HEK293 (cell line): ENCODE results near the gene KCNQ4.

Source experiments
- CTCF ChIA-PET: fragments of 350-600 bp; formaldehyde crosslinking; extraction: SDS; loops from one replicate; lab custom pipeline; 2021; ENCODE audit warnings: antibody characterized with exemption; lab: Yijun Ruan, JAX
- POLR2A ChIA-PET: fragments of 300-600 bp; formaldehyde crosslinking; extraction: SDS; loops from one replicate; lab custom pipeline; 2020; ENCODE audit warnings: antibody characterized with exemption, inconsistent platforms; lab: Yijun Ruan, JAX
- H3K27ac ChIP-seq: fragments of 200-500 bp; sonication (Bioruptor generic); 2 replicates; pipeline ENCODE4 v1.5.1; 2014; ENCODE audit warnings: low read depth, low read length, control low read depth, inconsistent platforms; ENCODE audit errors: extremely low read depth
- H3K36me3 ChIP-seq, 2 experiments: fragments of 200-500 bp in 1 of 2; sonication (Bioruptor generic) in 1 of 2; 1 replicate in 1 of 2; 2 replicates in 1 of 2; pipeline ENCODE4 v1.5.1; 2014 to 2017; ENCODE audit warnings: inconsistent platforms in 2 of 2, low read length in 2 of 2; ENCODE audit not compliant: control insufficient read depth in 2 of 2, insufficient read depth in 1 of 2
- H3K4me1 ChIP-seq: fragments of 200-500 bp; sonication (Bioruptor generic); 2 replicates; pipeline ENCODE4 v1.5.1; 2014; ENCODE audit warnings: mild to moderate bottlenecking, low read length, inconsistent platforms; ENCODE audit not compliant: control insufficient read depth, insufficient read depth
- H3K4me3 ChIP-seq: 2 replicates; pipeline ENCODE4 v1.5.1; 2011; ENCODE audit warnings: low read depth, mild to moderate bottlenecking, control low read depth, low read length, moderate library complexity
- H3K9me3 ChIP-seq: fragments of 200-500 bp; sonication (Bioruptor generic); 2 replicates; pipeline ENCODE4 v1.5.1; 2014; ENCODE audit warnings: low read depth, low read length, inconsistent platforms; ENCODE audit not compliant: control insufficient read depth, insufficient read depth
- EGR2 ChIP-seq: fragments of 450-650 bp; formaldehyde crosslinking; IDR thresholded peaks from 2 replicates; pipeline ENCODE4 v1.5.1; 2016; ENCODE audit warnings: low read depth, missing biosample characterization, missing genetic modification characterization
- HOXD13 ChIP-seq: sonication (generic); formaldehyde crosslinking; IDR thresholded peaks from 2 replicates; pipeline ENCODE4 v1.8.0; 2022; ENCODE audit warnings: missing genetic modification reagents, borderline replicate concordance
- MEIS1 ChIP-seq: sonication (generic); formaldehyde crosslinking; IDR thresholded peaks from 2 replicates; pipeline ENCODE4 v1.8.1; 2022; ENCODE audit warnings: missing genetic modification reagents, mild to moderate bottlenecking, borderline replicate concordance
- PRDM2 ChIP-seq: fragments of 450-650 bp; formaldehyde crosslinking; IDR thresholded peaks from 2 replicates; pipeline ENCODE4 v1.5.1; 2016; ENCODE audit warnings: missing biosample characterization, missing genetic modification characterization, borderline replicate concordance
- ZFHX2 ChIP-seq: fragments of 450-650 bp; formaldehyde crosslinking; conservative IDR thresholded peaks from 2 replicates; pipeline ENCODE4 v1.5.1; 2016; ENCODE audit warnings: missing biosample characterization, missing genetic modification characterization
- ZNF148 ChIP-seq: fragments of 450-650 bp; formaldehyde crosslinking; IDR thresholded peaks from 2 replicates; pipeline ENCODE4 v1.5.0; 2017; ENCODE audit warnings: missing biosample characterization, missing genetic modification characterization, borderline replicate concordance
- ZNF221 ChIP-seq: fragments of 450-650 bp; formaldehyde crosslinking; IDR thresholded peaks from 2 replicates; pipeline ENCODE4 v1.5.1; 2017; ENCODE audit warnings: missing biosample characterization, missing genetic modification characterization, borderline replicate concordance
- ZNF266 ChIP-seq: fragments of 450-650 bp; formaldehyde crosslinking; IDR thresholded peaks from 2 replicates; pipeline ENCODE4 v1.5.1; 2016; ENCODE audit warnings: missing biosample characterization, missing genetic modification characterization, low read depth
- ZNF274 ChIP-seq, 2 experiments: fragments of 200-500 bp in 1 of 2; fragments of 450-650 bp in 1 of 2; sonication (Bioruptor generic) in 1 of 2; formaldehyde crosslinking in 1 of 2; IDR thresholded peaks; 2 replicates each; pipeline versions ENCODE4 v1.5.1 to v1.6.1; 2014 to 2016; ENCODE audit warnings: borderline replicate concordance in 1 of 2, inconsistent platforms in 1 of 2, low read length in 1 of 2, missing biosample characterization in 1 of 2, missing genetic modification characterization in 1 of 2
- ZNF423 ChIP-seq: fragments of 450-650 bp; formaldehyde crosslinking; IDR thresholded peaks from 2 replicates; pipeline ENCODE4 v1.5.1; 2016; ENCODE audit warnings: missing biosample characterization, missing genetic modification characterization
- ZNF473 ChIP-seq: fragments of 450-650 bp; formaldehyde crosslinking; IDR thresholded peaks from 2 replicates; pipeline ENCODE4 v1.5.1; 2017; ENCODE audit warnings: missing biosample characterization, missing genetic modification characterization
- ZNF544 ChIP-seq: fragments of 450-650 bp; formaldehyde crosslinking; IDR thresholded peaks from 2 replicates; pipeline ENCODE4 v1.5.0; 2017; ENCODE audit warnings: missing biosample characterization, missing genetic modification characterization
- ZNF571 ChIP-seq: fragments of 450-650 bp; formaldehyde crosslinking; IDR thresholded peaks from 2 replicates; pipeline ENCODE4 v1.5.0; 2017; ENCODE audit warnings: missing biosample characterization, missing genetic modification characterization
- ZNF600 ChIP-seq: fragments of 450-650 bp; formaldehyde crosslinking; IDR thresholded peaks from 2 replicates; pipeline ENCODE4 v1.5.1; 2016; ENCODE audit warnings: missing biosample characterization, missing genetic modification characterization
- ZNF624 ChIP-seq: fragments of 450-650 bp; formaldehyde crosslinking; IDR thresholded peaks from 2 replicates; pipeline ENCODE4 v1.5.1; 2017; ENCODE audit warnings: missing biosample characterization, missing genetic modification characterization
- ZNF626 ChIP-seq: fragments of 450-650 bp; sonication (Bioruptor Pico); formaldehyde crosslinking; IDR thresholded peaks from 2 replicates; pipeline ENCODE4 v1.5.1; 2018; ENCODE audit warnings: missing biosample characterization, missing genetic modification characterization, inconsistent platforms
- ZNF701 ChIP-seq: fragments of 450-650 bp; formaldehyde crosslinking; IDR thresholded peaks from 2 replicates; pipeline ENCODE4 v1.5.1; 2016; ENCODE audit warnings: missing biosample characterization, missing genetic modification characterization
- ZNF785 ChIP-seq: fragments of 450-650 bp; formaldehyde crosslinking; IDR thresholded peaks from 2 replicates; pipeline ENCODE4 v1.5.1; 2016; ENCODE audit warnings: missing biosample characterization, missing genetic modification characterization
- ZNF843 ChIP-seq: fragments of 450-650 bp; formaldehyde crosslinking; IDR thresholded peaks from 2 replicates; pipeline ENCODE4 v1.5.1; 2016; ENCODE audit warnings: missing biosample characterization, missing genetic modification characterization

Gene KCNQ4

GRCh38 chr1:40830419-40830943 is 46.9 kb downstream of the KCNQ4 start:
- H3K4me3 ChIP-seq = no peak overlapping the region
- H3K36me3 ChIP-seq = no peaks in the 10 kb centered on the region
- no peaks in the 10 kb centered on the region for H3K9me3 ChIP-seq
- CTCF ChIA-PET = interaction anchor here (0.6 kb wide), 1 partner anchor 18 kb away, joined by 4 read pairs; no protein-coding TSS in a partner anchor
- TF ChIP-seq ZNF701 (tag by site-specific recombination) = no peak
- no peak for TF ChIP-seq ZNF785 (tag by site-specific recombination)
- TF ChIP-seq MEIS1 (CRISPR knock-in tag) = no peak
- no peak for TF ChIP-seq ZNF600
- TF ChIP-seq HOXD13 (CRISPR knock-in tag) = no peak
- peak; percentile 68 for TF ChIP-seq ZFHX2 (tag by site-specific recombination)
- TF ChIP-seq EGR2 = peak; percentile 75
- TF ChIP-seq ZNF843 (tag by site-specific recombination) = no peak
- no peak for TF ChIP-seq ZNF571 (tag by site-specific recombination)
- no peak for TF ChIP-seq ZNF148 (tag by site-specific recombination)
- no peaks in the 10 kb centered on the region for H3K4me1 ChIP-seq
- POLR2A ChIA-PET = interaction anchor here (0.6 kb wide), 1 partner anchor 1860 kb away, joined by 4 read pairs; no protein-coding TSS in a partner anchor
- H3K27ac ChIP-seq = no peak overlapping the region

- Histone ChIP-seq H3K4me1 (no peaks in the 10 kb centered on the region), H3K9me3 (no peaks in the 10 kb centered on the region), H3K36me3 (no peaks in the 10 kb centered on the region), H3K27ac (no peak overlapping the region), H3K4me3 (no peak overlapping the region)
- CTCF ChIA-PET = interaction anchor here (0.6 kb wide), 1 partner anchor 17 kb away, joined by 4 read pairs; no protein-coding TSS in a partner anchor
- no peak for TF ChIP-seq ZNF266 (tag by site-specific recombination)
- TF ChIP-seq HOXD13 (CRISPR knock-in tag) = no peak
- TF ChIP-seq ZNF423 (tag by site-specific recombination) = no peak
- TF ChIP-seq ZNF544 (tag by site-specific recombination) = no peak
- TF ChIP-seq MEIS1 (CRISPR knock-in tag) = no peak
- no peak for TF ChIP-seq ZNF626
- TF ChIP-seq PRDM2 (tag by site-specific recombination) = no peak
- TF ChIP-seq ZNF624 (tag by site-specific recombination) = no peak
- TF ChIP-seq ZNF600 = no peak
- no peak for TF ChIP-seq ZNF274 (IDR thresholded peaks at IDR 0.05; ENCODE audit: low read length)
- TF ChIP-seq ZNF274 (tag by site-specific recombination; IDR thresholded peaks at IDR 0.05; ENCODE audit: borderline replicate concordance) = no peak
- no peak for TF ChIP-seq ZNF473 (tag by site-specific recombination)
- no peak for TF ChIP-seq ZNF221
- POLR2A ChIA-PET = interaction anchor here (0.6 kb wide), 1 partner anchor 1861 kb away, joined by 4 read pairs; no protein-coding TSS in a partner anchor
These were observed 47.6 kb downstream of the KCNQ4 start for GRCh38 chr1:40831001-40831732.
